Transverse colon (tissue), 3 donors: ENCODE results near the gene SPPL2C.

Experiments used
- CTCF ChIP-seq, 5 experiments: fragments of 200-600 bp in 3 of 5; fragments of 450-650 bp in 2 of 5; sonication (generic) in 3 of 5; IDR thresholded peaks; 1 replicate in 2 of 5; 2 replicates in 3 of 5; pipeline ENCODE4 v1.5.1; 2016 to 2017; ENCODE audit warnings: antibody characterized with exemption in 5 of 5, inconsistent platforms in 3 of 5, mild to moderate bottlenecking in 2 of 5, moderate library complexity in 1 of 5
- POLR2A ChIP-seq: fragments of 450-650 bp; IDR thresholded peaks from one replicate; pipeline ENCODE4 v1.6.1; 2016; ENCODE audit warnings: antibody characterized with exemption, mild to moderate bottlenecking, moderate library complexity

DNA sequence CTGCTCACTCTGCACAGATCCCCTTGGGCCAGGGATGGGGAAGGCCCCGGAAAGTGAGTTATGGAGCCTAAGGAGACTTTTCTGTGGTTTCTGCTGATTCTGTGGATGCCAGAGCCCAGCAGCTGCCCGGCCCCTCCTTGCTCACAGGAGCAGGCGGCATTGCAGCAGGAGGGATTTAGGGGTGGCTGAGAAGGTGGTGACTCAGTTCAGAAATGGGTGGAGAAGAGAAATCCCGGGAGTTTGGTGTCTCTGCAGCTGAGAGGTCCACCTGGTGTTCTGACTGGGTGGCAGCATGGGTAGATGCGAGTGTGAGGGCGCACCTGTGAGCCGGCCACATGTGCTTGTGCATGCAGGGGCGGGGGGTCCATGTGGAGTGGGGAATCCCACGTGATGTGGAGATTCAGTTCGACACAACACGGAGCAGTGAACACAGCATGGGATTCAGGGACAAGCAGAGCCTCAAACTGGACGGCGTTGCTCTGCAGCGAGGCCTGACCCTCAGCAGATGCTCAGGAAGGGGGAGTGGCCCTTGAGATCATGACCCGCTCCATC lies 16.0 kb upstream of the SPPL2C start:
- TF ChIP-seq POLR2A: no peak
- no peak for TF ChIP-seq CTCF (IDR thresholded peaks at IDR 0.05)
